KBM-7 (cell line): ENCODE results near the gene CHRM4.
"Not testable (repeated sequence)": the region's sequence is repeated elsewhere in the genome, so short reads cannot be mapped to it uniquely, and the experiment has no call there.

Source experiments
- DNase-seq: peaks from one replicate; pipeline ENCODE4 v3.0.0-alpha.2; 2015
- in situ Hi-C: fragments of 300-500 bp; cut with MboI; formaldehyde crosslinking; loops from 2 replicates; pipeline ENCODE4 v1.14.3; 2020; ENCODE audit warnings: low sequenced_read_pairs, low pct_unique_long_range_greater_than_20kb, mixed read lengths

The CHRM4 gene

DNA sequence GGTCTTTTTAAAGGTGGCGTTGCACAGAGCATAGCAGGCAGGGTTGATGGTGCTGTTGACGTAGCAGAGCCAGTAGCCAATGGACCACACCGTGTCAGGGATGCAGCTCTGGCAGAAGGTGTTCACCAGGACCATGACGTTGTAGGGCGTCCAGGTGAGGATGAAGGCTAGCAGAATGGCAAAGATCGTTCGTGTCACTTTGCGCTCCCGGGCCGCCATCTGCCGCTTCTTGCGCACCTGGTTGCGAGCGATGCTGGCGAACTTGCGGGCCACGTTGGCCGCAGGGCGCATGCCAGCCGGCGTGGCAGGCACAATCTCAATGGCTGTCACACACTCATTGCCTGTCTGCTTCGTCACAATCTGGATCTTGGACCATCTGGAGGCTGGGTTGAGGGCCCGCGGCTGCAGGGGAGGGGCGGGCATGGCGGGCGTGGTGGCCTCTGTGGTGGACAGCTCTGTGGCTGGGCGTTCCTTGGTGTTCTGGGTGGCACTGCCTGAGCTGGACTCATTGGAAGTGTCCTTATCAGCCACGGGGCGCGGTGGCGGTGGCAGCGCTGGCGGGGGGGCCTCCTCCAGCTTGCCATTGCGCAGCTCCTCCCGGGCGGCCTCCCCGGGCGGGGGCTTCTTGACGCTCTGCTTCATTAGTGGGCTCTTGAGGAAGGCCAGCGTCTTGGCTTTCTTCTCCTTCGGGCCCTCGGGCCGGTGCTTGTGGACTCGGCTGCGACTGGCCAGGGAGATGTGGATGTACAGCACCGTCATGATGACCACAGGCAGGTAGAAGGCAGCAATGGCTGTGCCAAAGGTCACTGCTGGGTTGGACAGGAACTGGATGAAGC, 6.2 kb downstream of the CHRM4 start:
- DNase-seq: no peak
- in situ Hi-C loops: loop anchor here (10.0 kb wide), 1 partner anchor 189 kb away; no protein-coding TSS in a partner anchor

DNA sequence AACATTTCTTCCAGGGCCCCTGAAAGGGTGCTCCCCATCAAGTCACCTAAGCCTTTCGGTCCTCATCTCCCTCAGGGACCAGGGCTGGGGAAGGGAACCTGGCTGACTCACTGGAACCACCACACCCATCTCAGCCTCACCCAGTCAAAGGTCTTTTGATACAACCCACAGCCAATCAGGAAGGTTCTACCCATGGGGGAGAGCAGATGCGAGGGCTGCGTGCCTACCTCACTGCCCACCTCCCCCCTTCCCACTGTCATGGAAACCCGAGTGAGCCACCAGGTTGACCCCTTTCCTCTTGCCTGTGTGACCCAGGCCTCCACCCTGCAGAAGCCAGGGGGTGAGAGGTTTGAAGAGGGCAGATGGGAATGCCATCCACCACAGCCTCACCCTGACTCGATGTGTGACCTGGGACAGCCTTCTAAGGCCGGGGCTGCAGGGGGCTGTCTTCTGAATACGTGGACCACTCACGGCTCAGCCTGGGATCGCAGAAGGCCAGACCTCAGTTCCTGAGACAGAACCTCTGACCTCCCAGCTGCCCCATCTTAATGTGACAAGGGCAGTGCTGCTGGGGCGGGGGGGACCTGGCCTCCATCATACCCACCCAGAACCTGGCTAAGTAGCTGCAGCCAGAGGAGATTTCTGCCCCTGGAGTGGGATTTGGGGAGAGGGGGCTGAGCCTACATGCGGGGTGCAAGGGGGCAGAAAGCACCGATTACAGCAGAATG, 7.4 kb downstream of the CHRM4 start:
- DNase-seq: no peak
- in situ Hi-C loops: loop anchor here (10.0 kb wide), 1 partner anchor 191 kb away; no protein-coding TSS in a partner anchor

DNA sequence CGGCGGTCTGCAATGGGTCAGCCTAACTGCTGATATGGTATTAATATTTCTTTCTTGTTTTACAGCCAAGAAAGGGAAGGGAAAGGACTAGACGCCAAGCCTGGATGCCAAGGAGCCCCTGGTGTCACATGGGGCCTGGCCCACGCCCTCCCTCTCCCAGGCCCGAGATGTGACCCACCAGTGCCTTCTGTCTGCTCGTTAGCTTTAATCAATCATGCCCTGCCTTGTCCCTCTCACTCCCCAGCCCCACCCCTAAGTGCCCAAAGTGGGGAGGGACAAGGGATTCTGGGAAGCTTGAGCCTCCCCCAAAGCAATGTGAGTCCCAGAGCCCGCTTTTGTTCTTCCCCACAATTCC, 8.2 kb downstream of the CHRM4 start:
- in situ Hi-C loops: loop anchor here (10.0 kb wide), 1 partner anchor 191 kb away; no protein-coding TSS in a partner anchor

DNA sequence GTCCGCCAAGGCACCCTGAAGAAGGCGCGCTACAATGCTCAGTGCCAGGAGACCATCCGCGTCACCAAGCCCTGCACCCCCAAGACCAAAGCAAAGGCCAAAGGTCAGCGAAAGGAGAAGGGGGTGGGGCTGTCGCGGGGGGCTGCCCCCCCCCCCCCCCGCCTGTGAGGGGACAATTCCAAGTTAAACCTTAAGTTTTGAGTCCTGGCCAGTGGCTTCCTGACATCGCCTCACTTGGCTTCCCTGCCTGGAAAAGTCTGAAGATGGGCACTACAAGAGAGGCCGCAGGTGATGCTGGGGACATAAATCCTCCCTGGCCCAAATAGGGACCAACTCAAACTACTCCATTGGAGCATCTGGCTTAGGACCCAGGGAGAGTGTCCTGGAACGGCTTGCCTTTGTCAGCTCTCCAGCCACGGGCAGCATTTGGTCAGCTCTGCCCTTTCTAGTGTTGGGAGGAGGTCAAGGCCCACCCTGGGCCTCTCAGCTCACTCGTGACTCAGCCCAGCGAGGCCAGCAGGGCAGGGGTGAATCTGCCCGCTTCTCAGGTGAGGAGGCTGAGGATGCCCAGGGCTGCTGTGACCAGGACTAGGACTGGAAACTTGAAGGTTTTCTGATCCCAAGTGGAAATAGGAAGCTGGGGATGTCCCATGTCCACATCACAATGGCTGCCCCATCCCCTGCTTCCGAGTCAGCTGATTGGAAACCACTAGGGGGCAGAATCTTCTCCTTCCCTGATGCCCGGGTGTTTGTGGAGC, 8.8 kb downstream of the CHRM4 start:
- in situ Hi-C loops: loop anchor here (10.0 kb wide), 1 partner anchor 192 kb away; no protein-coding TSS in a partner anchor
- DNase-seq: peak; percentile 38

More for the DNA sequence above, 8.2 kb downstream of the CHRM4 start:
- no peak for DNase-seq

DNA sequence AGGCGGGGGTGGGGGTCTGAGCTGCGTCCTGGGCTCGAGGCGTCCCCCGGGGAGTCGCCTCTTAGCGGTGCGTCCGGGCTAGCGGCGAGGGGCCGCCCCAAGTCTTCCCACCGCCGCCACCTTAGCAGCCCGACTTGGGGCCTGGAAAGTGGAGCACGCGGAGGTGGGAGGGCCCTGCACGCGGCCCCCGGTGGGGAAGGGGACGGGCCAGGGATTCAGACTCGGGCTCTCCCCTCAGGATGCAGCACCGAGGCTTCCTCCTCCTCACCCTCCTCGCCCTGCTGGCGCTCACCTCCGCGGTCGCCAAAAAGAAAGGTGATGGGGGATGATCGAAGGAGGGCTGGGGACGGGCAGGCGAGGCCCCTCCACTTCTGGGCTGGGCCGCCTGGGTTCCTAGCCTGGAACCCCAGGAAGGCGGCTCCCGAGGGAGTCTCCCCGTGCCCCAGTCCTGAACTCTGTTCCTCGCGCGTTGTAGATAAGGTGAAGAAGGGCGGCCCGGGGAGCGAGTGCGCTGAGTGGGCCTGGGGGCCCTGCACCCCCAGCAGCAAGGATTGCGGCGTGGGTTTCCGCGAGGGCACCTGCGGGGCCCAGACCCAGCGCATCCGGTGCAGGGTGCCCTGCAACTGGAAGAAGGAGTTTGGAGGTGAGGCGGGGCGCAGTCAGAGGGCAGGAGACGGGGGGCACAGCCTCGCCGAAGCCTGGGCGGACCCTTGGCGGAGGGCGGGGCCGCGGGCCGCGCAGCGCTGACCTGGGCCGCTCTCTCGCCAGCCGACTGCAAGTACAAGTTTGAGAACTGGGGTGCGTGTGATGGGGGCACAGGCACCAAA, 9.5 kb downstream of the CHRM4 start:
- DNase-seq: peak; percentile 44
- in situ Hi-C loops: loop anchor here (10.0 kb wide), 1 partner anchor 193 kb away; no protein-coding TSS in a partner anchor

DNA sequence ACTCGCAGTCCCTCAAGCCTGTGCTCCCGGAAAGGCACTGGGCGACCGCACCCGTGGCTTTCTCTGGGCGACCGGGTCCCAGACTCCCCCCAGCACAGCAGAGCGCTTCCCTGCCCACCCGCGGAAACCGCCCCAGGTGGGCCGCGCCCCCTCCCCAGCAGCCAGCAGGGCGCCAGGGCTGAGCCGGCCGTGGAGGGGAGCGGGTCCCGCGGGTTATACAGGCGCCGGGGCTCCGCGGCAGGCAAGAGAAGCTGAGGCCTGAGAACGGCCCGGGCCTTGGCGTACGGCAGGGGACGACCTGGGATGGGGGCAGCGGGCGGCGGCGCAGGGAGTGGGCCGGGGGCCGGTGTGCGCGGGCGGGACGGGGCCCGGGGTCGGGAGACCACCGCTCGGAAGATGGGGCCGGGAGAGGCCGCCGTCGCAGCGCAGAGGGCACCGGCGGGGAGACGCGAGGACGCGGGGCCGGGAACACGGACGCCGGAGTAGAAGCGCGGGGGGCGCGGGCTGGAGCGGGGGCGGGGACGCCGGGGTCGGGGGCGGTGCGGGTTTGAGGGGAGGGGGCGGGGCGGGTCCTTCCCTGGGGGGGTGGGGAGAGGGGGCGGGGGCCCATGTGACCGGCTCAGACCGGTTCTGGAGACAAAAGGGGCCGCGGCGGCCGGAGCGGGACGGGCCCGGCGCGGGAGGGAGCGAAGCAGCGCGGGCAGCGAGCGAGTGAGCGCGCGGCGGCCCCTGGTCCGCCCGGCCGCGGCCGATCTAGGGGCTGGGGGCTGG, 10.3 kb downstream of the CHRM4 start, which contains the start of gene MDK:
TSS of gene MDK (plus strand) at position 622 of the 771 bp plus-strand sequence. CDS start 389 bp downstream, outside the sequence.
- no peak for DNase-seq
- in situ Hi-C loops: loop anchor here (10.0 kb wide), 1 partner anchor 194 kb away; no protein-coding TSS in a partner anchor

DNA sequence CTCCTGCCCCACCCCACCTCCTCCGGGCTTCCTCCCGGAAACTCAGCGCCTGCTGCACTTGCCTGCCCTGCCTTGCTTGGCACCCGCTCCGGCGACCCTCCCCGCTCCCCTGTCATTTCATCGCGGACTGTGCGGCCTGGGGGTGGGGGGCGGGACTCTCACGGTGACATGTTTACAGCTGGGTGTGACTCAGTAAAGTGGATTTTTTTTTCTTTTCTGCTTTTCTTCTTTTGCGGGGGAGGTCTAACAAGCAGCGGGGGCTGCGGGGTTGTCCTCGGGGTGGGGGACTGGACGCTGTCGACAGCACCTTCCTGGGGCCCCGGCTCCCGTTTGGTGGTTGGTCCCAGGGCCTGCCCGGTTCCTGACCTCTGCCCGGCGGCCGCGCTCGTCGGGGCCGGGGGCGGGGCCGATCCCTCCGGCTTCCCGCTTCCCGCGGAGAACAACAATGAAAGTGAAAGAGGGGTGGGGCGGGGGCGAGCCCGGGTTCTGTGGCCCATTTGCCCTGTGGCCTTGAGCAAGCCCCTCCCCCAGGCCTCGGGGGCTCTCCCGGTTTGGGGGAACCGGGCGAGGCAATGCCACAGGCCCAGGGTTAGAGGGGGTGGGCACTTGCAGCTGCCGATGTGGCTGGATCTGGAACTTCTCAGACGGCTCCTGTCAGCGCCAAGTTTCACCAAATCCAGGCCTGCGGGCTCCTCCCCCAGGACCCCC, 11.1 kb downstream of the CHRM4 start:
- in situ Hi-C loops: loop anchor here (10.0 kb wide), 1 partner anchor 194 kb away; no protein-coding TSS in a partner anchor

DNA sequence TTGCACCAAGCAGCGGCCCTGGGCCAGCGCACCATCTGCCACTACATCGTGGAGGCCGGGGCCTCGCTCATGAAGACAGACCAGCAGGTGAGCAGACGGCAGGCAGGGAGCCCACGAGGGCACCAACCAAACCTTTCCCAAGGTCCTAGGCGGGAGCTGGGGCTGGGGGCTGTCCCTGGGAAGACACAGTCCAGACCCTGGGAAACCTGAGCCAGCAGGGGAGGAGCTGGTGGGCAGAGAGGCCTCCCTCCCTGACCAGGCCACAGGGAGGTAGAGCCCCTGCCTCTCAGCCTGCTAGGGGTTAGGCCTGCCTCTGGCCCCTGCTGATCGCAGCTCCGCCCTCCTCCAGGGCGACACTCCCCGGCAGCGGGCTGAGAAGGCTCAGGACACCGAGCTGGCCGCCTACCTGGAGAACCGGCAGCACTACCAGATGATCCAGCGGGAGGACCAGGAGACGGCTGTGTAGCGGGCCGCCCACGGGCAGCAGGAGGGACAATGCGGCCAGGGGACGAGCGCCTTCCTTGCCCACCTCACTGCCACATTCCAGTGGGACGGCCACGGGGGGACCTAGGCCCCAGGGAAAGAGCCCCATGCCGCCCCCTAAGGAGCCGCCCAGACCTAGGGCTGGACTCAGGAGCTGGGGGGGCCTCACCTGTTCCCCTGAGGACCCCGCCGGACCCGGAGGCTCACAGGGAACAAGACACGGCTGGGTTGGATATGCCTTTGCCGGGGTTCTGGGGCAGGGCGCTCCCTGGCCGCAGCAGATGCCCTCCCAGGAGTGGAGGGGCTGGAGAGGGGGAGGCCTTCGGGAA, 11.9 kb downstream of the CHRM4 start:
- DNase-seq: not testable (repeated sequence)
- in situ Hi-C loops: loop anchor here (10.0 kb wide), 1 partner anchor 195 kb away; no protein-coding TSS in a partner anchor

More for the DNA sequence above, 11.1 kb downstream of the CHRM4 start:
- peak; percentile 58 for DNase-seq

DNA sequence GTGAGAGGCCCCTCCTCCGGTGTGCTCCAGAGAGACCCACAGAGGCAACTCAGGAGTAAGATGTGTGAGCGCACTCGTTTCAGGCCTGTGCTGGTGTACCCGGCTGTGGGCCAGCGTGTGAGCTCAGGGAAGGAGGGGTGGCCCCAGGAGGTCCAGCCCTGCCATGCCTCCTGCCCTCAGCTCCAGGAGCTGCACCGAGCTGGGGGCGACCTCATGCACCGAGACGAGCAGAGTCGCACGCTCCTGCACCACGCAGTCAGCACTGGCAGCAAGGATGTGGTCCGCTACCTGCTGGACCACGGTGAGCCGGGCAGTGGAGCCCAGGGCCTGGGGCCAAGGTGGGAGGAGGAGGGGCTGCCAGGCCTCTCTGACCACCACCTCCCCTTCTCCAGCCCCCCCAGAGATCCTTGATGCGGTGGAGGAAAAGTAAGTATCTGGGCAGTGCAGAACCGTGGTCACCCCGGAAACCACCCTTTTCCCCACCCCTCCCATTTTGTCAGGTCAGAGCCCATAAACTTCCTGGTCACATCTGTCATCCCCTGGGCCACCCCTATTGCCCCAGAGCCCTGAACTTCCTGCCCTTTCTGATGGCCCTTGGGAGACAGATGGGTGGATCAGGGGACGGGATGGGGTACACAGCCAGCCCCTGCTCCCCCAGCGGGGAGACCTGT, 12.6 kb downstream of the CHRM4 start:
- no peak for DNase-seq
- in situ Hi-C loops: no loop called here

DNA sequence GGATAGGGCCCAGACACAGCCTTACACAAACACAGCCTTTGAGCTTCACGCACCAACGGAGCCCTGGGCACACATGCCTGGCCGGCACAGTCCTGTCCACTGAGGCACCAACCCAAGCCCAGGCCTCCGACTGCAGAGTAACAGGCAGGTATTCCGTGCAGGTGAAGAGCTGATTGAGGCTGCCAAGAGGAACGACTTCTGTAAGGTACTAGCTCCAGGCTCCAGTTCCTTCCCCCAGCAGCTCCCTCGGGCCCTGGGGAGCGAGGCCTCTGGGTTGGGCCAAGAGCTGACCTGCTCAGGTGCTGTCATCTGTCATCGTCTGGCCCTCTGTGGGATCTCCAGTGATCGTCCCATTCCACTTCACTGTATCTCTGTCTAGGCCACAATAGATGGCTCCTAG, 13.3 kb downstream of the CHRM4 start:
- in situ Hi-C loops: no loop called here
- no peak for DNase-seq

DNA sequence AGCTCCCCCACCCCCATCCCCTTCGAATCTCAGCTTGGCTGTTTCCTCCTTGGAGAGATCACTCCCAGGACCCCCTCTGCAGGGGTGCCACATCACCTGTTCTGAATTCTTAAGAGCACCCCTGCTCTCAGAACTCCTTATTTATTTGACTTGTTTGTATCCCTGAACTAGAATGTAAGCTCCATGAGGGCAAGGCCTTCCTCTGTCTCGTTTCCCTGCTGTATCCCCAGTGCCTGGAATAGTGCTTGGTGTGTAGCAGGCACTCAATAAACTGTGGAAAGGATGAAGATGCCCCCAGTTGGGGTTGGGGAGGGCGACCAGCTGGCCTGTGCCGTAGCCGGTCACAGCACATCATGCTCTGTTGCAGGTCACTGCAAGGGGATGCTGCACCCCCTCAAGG, 13.7 kb downstream of the CHRM4 start:
- no peak for DNase-seq
- in situ Hi-C loops: no loop called here

DNA sequence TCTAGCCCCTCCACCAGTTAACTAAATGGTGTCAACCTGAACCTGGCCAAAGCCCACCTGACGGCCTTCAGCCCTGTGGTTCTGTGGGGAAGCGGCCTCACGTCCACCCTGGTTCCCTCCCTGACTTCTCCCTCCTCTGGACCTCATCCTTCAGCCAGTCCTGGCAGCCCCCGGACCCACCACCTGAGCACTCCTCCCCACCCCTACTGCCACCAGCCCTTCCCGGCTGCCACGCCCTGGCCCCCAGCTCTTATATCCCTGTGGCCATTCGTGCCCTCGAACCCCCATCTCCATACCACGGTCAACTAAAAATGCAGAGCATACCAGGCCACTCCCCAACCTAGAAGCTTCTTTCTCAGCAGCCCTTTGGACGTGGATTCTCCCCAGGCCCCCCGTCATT, 14.3 kb downstream of the CHRM4 start:
- no peak for DNase-seq
- in situ Hi-C loops: no loop called here

DNA sequence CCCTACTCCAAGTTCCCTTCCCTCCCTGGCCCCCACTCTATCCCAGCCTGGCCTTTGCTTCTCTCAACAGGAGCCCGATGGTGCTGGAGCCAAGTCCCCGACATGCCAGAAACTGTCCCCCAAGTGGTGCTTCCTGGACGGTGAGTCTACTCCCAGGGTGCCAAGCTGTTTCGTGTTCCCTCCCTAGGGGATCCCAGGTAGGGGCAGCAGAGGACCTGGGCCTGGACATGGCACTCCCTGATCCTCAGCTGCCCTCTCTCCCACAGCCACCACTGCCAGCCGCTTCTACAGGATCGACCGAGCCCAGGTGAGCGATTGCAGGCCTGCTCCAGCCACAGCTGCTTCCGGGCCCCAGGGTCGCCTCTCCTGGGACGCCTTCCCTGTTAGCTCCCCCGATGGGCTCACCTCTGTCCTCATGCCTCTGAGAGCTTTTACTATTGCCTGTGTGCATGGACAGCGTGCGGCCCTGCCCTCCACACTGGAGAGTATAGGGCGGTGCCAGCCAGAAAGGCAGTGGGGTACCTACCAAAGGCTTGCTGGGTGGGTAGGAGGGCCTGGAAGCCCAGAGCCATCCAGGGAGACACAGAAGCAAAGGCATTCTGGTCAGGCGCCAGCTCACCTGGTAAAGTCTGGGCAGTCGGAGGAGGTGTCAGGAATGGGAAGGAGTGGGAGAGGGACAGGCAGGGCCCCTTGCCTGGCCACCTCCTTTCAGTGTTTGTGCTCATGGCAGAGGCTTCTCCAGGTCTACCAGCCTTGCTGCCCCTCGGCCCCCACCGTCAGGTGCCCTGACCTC, 15.1 kb downstream of the CHRM4 start:
- in situ Hi-C loops: no loop called here
- no peak for DNase-seq

DNA sequence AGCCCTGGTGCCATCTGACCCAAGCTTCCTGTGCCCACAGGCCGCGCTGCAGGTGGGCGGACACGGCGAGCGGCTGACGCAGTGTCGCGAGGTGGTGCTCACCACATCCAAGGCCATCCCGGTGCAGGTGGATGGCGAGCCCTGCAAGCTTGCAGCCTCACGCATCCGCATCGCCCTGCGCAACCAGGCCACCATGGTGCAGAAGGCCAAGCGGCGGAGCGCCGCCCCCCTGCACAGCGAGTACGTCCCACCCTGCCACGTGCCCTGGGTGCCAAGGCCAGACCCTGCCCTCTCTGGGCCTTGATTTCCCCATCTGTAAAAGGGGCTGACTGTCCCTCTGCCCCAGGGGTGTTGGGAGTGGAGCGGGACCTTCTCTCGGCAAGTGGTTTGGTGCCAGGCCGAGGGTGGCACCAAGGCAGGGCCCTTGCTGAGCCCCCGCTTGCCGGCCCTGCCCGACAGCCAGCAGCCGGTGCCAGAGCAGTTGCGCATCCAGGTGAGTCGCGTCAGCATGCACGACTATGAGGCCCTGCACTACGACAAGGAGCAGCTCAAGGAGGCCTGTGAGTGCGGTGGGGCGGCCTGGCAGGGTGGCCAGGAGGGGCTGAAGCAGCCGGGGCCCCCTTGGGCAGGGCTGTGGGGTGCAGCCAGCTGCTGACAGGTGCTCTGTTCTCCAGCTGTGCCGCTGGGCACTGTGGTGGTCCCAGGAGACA, 16.0 kb downstream of the CHRM4 start:
- in situ Hi-C loops: no loop called here
- no peak for DNase-seq
